Stimulated activated CD8-positive, alpha-beta memory T cell treated with anti-CD3 and anti-CD28 coated beads, Interleukin-15, amount 100 ng/mL, for 4 hours (primary cell): Measurements from ENCODE around the gene C6orf89.

Source experiments
- DNase-seq, 2 donors: peaks; one replicate each; pipeline ENCODE4 v3.0.0-alpha.2; 2020; ENCODE audit warnings: low read depth in 2 of 2

Gene C6orf89

GRCh38 chr6:36885461-36886401 lies at the start of gene C6orf89:
Gene C6orf89, plus strand, starts transcription at chr6:36885952. Its CDS starts 13,493 bp downstream, at chr6:36899445.
- DNase-seq = peak; percentile 91 to 97

- DNase-seq = no peak
These were observed 49.4 kb upstream of the C6orf89 start for GRCh38 chr6:36836111-36837021.

- DNase-seq = no peak
These were observed 48.8 kb upstream of the C6orf89 start for GRCh38 chr6:36837022-36837339.

GRCh38 chr6:36837686-36838085 lies 48.1 kb upstream of the C6orf89 start:
- DNase-seq = no peak

- DNase-seq = no peak
These were observed 46.6 kb upstream of the C6orf89 start, which contains the start of gene CPNE5 for GRCh38 chr6:36838896-36839748. Gene CPNE5, minus strand, starts transcription at chr6:36839444. Its CDS starts 67 bp downstream, at chr6:36839377.

DNA sequence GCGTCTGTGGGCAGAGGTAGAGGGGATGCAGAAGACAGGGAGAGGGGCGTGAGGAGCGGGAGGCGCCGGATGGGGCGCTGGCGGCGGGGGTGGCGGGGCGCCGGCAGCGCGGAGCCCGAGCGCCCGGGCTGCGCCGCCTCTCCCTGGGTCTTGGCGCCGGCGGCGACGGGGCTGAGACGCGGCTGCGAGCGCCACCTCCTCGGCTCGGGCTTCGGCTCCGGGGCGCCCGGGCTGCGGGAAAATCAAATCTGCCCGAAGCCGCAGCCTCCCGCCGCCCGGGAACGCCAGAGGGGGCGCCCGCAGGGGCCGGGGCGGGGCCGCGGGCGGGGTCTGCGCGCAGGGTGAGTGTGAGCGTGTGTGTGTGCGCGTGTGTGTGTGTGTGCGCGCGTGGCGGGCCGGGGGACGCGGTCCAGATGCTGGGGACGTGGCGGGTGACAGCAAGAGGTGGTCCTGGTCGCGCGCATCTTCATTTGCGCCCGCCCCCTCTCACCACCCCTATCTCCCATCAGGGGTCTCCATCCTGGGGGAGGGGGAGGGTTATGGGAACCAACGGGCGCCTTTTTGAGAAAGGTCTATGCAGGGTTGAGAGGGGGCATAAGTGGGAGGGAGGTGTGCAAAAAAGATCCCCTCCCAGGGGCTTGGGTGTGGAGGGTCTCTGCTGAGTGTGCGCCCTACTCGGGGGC lies 45.9 kb upstream of the C6orf89 start:
- DNase-seq = no peak

GRCh38 chr6:36840432-36841403 lies 45.0 kb upstream of the C6orf89 start:
- DNase-seq = peak in 1 of 2 donors; percentile 9

DNA sequence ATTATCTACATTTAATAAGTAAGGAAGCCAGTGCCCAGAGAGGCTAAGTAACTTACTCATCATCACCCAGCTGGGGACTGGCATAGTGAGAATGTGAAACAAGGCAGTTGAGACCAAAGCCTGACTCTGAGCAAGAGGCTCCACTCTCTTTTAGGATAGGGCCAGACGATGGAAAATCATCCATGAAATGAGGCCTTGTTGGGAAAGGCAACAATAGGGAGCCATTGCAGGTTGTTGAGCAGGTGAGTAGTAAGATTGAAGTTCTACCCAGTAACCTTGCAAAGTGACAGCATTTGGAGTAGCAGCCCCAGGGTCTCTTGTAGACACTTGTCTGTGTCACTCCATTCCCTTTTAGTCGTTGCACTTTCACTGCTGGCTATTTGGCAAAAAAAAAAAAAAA lies 44.0 kb upstream of the C6orf89 start:
- DNase-seq = no peak

DNA sequence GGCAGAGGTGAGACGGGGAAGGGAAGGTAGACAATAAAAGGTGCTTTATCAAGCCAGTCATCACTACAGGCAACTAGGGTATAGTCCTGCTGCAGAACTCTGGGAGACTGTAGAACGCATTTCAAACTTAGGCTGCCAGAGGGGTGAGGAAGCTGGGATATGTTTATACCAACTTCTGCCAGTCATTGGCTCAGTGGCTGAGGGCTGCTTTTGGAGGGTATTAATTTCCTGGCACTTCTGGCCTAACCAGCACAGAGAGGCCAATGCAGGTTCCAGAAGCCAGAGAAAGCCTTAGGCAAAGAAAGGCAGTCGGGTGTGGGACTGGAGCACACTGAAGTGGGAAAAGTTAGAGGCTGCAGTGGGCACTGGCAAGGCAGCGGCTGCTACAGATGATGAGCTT lies 42.6 kb upstream of the C6orf89 start:
- no peak for DNase-seq

DNA sequence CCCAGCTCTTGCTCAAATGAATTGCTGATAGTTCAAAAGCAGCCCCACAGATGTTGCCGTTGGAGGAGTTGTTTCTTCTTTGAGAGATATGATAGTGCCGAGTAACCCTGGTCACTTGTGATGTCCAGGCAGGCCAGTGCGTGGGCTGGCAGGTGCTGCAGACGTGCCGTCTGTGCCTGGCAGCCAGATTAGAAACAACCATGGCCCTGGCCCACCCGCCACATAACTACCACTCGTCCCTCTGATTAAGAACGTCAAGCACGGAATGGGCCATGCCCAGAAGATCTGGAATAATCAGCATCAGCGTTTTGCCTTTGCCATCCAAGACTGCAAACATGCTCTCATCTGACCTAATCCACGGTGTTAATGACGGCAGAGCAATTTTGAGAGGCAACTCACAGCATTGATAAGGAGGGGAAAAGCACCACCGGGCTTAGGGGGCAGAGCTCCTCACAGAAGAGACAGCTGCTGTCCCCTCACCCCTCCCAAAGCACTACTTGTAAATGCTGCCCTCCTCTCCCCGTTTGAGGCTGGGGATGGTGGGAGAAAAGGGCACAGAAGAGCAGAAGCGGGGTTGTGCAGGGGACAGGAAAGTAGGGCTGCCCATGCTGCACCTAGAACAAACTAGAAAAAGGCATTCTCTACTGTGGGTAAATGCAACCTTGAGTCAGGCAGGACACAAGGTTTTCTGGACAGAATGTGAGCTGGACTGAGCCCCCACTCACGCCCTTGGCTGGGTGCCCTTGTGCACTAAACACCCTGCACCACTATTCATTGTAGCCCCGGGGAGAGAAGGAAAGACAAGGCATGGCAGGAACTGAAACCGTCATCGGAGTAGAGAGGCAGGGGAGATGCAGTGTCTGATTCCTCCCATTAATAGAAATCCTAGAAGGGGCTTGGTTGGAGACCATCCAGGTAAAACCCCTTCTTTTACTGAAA lies 41.3 kb upstream of the C6orf89 start:
- no peak for DNase-seq

- DNase-seq = no peak
These were observed 40.5 kb upstream of the C6orf89 start for GRCh38 chr6:36845233-36845632.

DNA sequence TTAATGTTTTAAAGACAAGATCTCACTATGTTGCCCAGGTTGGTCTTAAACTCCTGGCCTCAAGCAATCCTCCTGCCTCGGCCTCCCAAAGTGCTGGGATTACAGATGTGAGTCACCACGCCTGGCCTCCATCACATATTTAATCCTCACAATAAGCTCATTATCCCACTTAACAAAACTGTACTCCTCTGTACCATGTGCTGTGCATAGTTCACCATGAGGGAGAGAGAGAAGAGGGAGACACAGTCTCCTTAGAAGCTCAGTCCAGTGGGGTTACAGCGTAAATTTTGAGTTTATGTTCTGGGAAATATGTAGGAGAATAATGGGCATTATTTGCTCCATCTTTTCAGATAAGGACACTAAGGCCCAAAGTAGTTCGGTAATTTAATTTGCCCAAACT lies 38.6 kb upstream of the C6orf89 start:
- no peak for DNase-seq

GRCh38 chr6:36847991-36848390 lies 37.8 kb upstream of the C6orf89 start:
- DNase-seq = no peak

- no peak for DNase-seq
These were observed 36.9 kb upstream of the C6orf89 start for GRCh38 chr6:36848658-36849441.

DNA sequence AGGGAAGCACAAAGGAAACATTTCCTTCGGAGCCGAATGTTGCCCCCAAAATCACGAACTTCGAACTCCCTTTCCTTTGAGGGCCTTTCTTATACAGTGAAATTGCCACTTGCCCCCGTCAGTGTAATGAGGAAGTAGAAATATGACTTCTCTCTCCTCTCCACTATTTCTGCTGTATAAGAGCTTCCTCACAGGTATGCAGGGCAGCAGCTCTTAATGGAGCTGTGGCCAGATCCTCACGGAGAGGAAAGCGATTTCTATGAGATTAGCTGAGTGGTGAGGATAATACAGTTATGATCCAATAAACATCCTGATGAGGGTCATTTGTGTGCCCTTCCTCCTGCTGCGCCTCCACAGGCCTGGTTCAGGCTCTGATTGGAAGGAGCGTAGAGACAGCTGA lies 35.7 kb upstream of the C6orf89 start:
- no peak for DNase-seq

- no peak for DNase-seq
These were observed 34.6 kb upstream of the C6orf89 start for GRCh38 chr6:36851149-36851614.

GRCh38 chr6:36851626-36852025 lies 34.1 kb upstream of the C6orf89 start:
- no peak for DNase-seq
